ACHN (cell line): ENCODE results near the gene IZUMO1R.
"Not testable (repeated sequence)": the region's sequence is repeated elsewhere in the genome, so short reads cannot be mapped to it uniquely, and the experiment has no call there.

Source experiments
- DNase-seq: peaks from one replicate; pipeline ENCODE4 v3.0.0-alpha.2; 2015
- in situ Hi-C: cut with HindIII; loops from 2 replicates; pipeline ENCODE4 v1.10.0; 2017; ENCODE audit warnings: low sequenced_read_pairs, low pct_ligation_motif_present, low pct_unique_long_range_greater_than_20kb

IZUMO1R gene

DNA sequence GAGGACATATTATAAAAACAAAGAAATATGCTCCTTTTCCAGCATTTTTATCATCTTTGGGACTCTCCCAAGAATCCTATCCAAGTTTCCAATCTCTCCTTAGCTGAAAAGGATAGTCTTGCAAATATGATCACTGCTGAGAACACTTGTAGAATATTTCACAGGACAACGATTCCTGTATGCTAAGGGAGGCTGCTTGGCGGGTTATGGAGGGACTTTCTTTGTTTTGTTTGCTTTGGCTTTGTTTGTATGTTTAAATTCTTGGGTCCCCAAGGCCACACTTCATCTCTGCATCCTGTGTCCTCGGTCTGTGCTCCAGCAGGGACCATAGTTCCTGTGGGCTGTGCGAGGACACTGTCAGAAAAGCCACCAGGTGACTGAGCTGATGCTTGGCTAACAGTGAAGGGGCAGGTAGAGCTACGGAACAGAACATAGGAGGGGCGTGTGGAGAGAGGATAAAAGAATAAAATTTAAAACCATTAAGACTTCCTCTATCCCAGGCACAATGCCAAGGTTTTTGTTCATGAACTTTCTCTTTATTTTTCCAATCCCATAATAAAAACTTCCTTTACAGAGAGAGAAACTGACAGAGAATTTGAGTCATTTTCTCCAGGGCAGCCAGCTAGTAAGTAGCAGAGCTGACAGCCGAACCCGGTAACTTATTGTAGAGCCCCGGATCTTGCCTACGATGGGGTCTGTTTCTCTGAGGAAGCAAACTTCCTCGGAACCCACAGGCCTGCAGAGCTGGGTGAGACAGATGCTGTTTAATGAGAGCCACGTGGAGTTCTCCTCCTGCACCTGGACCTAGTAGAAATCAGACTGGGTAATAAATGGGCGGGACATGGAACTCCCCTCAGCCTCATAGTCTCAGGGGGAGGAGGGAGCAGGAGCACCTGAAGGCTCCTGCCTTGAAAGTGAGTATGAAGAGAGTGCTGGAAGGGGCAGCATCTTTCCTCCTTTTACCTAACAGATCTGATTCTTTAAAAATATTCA is at the start of gene IZUMO1R:
Gene IZUMO1R (plus strand): TSS at position 615 of the 993 bp plus-strand sequence. CDS start 1,057 bp downstream, outside the sequence.
- DNase-seq, result no peak
- in situ Hi-C loops, result no loop called here

DNA sequence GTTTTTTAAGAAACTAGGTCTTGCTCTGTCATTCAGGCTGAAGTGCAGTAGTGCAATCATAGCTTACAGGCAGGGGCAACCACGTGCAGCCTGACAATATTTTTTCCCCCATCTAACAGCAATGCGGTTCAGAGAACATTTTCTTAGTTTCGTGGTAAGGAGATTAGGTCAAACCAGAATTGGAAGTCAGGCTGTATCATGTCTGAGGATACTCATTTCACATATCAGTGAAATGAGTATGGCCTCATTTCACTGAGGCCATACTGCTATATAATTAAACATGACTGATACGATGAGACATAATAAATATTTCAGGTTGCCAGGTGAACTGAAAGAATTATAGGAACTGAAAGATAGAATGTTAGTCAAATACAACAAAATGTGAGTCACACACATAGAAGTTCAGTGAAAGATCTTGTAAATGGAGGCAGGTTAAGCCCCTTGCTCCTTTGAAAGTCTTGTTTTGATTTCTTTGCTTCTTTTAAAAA is 32.5 kb upstream of the IZUMO1R start:
- in situ Hi-C loops, result no loop called here
- no peak for DNase-seq

DNA sequence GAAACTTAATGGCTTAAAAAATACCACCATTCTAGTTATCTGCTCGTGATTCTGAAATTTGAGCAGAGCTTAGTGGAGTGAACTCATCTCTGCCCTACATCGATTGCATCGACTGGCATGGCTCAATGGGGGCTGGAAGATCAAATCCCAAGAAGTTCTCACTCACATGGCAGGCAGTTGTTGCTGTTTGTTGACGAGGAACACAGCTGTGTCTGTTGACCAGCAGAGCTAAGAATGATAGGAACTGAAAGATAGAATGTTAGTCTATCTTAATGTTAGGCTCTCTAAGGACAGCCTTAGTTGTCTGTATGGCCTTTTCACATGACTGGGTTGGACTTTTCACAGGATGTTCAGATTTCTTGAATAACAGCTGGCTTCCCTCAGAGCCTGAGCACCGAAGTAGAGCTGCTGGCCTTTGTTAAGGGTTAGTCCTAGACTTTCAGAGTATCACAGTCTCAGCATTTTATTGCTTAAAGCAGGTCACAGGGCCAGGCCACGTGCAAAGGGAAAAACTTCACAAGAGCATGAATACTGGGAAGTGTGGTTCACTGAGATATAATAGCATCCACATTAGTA is 31.6 kb upstream of the IZUMO1R start:
- in situ Hi-C loops, result no loop called here
- DNase-seq, result no peak

DNA sequence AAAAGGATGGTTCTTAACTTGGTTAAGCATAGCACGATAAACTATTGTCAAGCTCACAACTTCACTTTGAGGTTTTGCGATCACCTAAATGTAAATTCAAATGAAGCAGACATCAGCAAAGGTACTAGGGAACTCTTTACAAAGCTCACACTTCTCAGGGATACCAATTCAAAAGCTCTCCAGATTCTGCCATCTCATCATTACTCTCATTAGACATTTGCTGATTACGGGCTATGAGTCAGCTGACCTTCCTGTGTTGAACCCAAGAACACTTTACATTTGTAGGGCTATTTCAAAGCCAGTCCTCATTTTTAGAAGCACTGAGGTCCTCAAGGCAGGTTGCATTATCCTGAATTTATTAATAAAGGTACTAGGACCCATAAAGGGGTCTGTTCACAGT is 28.4 kb upstream of the IZUMO1R start:
- in situ Hi-C loops, result no loop called here
- DNase-seq, result no peak

DNA sequence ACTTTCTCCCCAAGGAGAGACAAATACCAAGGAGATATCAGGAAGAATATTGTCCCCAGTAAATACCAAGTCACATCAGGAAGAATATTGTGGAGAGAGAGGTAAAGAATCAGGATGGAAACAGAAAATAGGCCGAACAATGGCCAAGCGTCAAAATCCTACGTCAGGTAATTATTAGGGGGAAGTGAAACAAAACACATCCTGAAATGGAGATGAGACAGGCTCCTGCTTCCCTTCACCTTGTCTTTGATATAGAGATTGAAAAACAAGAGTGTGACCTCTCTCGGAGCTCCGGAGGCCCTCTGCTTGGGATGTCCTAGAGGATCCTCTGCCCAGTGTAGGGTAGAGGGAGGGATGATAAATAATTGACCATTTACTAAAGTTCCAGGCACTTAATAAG is 27.4 kb upstream of the IZUMO1R start:
- in situ Hi-C loops, result no loop called here
- DNase-seq, result no peak

DNA sequence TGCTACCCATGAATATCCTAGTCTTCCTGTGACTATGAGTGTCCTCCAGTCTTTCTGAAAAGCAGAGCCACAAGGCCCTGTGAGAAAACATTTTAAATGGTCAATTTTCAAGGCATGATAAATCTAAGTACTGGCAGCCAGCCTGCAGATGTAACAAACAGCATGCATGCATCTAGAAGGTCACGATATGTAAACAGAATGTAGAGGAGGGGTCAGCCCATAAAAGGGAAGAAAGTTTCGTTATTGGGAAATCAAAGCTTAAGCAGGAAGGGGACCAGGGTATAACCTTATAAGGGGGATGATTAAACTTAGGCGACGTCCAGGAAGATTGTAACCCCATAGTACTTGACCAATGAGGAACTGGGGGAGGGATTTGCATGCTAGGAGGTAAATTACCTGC is 26.2 kb upstream of the IZUMO1R start:
- DNase-seq, in situ Hi-C loops: not testable (repeated sequence)

DNA sequence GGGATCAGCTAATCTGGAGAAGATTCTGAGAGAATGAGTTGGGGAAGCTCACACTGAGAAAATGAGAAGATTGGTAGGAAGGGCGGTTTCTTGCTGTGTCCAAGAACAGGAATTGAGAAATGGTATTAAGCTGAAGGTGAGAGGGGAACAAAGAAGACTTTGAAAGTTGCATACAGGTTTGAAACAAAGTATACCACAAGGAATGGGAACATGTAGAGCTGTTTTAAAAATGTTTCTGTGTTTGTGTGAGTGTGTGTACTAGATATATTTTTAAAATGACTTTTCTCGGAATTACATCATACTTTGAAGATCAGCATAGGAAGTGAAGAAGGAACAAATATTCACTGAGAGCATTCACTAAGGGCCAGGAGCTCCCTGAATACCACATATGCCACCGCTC is 24.4 kb upstream of the IZUMO1R start:
- in situ Hi-C loops, result no loop called here
- no peak for DNase-seq

DNA sequence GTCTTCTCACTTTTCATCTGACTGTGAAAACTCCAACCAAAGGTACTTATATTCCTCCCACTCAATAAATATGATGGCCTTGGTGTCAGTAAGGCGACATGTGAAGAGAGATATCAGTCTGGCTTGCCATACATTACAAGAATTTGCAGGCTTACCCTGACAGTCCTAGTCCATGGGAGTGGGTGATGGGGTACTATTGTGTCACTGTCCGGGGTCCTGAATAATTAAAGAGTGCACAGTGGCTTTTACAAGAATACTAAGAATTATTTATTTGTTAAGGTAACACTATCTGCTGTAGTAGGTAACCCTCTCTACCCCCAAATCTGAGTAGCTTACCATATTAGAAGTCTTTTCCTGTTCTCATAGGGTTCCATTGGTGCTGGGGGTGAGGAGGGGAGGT is 23.1 kb upstream of the IZUMO1R start:
- no peak for DNase-seq
- in situ Hi-C loops, result no loop called here

DNA sequence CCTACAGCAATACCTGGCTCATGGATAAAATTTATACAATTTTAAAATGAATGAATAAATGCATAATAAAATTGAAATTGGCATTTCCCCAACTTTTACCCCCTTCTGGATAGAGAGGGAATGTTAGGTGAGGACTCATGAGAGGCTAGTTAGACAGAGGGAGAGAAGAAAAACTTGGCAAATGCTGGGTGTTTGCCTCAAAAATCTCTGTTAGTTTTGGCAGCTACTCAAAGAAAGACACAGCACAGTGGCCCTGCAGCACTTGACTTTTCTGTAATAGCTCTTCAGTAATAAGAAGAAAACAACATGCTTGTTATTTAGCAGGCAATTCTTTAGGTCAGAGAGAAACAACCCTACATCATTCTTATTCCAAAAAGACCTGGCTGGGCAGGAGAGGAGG is 20.7 kb upstream of the IZUMO1R start:
- no peak for DNase-seq
- in situ Hi-C loops, result no loop called here

DNA sequence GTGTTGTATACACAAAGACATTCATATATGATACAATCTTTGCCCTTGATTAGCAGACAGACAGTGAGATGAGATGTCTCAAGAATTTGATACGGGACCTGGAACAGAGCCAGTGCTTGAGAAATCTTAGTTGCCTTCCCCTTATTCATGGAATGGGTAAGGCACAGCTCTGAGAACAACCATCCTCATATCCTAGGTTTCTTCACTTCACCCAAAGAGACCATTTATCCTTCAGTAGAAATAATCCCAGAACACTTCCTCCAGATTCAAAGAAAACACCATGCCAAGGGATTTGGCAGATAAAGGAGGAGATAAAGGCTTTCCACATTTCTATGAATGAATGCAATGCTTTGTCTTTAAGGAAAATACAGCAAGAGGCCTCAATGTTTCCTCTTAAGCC is 8.8 kb upstream of the IZUMO1R start:
- DNase-seq, result no peak
- in situ Hi-C loops, result no loop called here

DNA sequence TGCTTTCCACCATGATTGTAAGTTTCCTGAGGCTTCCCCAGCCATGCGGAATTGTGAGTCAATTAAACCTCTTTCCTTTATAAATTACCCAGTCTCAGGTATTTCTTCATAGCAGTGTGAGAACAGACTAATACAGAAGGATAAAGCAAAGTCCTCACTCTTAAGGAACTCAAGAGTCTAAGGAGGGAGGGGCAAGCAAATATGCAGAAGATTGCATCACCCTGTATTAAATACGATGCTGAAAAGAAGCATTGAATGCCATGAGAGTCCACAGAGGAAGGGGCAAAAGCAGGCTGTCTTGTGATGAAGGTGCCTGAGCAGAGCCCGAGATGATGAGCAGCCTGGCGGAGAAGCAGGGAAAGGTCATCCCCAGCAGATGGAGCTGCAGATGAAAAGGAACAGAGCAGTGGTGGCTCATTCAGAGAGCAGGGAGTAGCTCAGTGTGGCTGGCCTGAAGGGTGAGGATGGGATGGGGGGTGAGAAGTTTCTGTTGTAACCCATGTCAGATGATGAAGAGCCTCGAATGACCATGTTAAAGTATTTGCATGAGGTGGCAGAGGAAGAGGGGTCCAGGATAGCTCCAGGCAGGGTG is 6.3 kb upstream of the IZUMO1R start:
- in situ Hi-C loops, result no loop called here
- no peak for DNase-seq

DNA sequence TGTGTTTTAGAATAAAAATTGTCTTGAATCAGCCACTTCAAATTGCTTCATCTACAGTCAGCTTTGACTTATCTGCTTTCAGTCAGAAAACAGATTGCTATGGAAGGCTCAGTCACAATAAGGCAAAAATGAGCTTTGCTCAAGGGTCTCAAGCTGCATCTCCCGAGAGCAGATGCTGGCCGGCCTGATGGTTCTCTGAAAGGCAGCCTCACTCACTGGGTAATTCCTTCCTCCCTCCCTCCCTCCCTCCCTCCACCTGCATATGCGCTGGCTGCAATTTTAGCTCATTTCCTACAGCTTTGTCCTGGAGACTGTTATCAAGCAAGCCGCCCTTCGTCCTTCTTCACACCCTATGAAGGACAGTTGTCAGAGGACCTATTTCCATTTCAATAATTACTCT is 1.6 kb upstream of the IZUMO1R start:
- DNase-seq, result no peak
- in situ Hi-C loops, result no loop called here

DNA sequence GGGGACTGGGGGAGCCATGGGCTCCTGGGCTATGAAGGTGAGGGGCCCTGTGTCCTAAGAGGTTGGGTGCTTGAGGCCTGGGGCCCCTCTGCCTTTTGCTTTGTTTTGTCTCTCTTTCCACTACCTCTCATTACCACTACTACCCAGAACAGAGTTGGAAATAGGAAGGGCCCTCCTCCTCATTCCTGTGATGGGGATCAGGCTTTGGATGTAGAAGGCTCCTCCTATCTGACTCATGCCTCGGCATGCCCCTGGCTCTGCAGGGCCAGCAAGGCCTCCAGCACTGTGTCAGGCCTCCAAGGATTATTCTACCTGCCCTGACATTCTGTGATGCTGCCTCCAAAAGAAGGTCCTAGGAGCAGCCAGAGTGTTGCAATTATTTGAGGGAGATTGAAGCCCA is 766 bp downstream of the IZUMO1R start:
- DNase-seq, result no peak
- in situ Hi-C loops, result no loop called here

DNA sequence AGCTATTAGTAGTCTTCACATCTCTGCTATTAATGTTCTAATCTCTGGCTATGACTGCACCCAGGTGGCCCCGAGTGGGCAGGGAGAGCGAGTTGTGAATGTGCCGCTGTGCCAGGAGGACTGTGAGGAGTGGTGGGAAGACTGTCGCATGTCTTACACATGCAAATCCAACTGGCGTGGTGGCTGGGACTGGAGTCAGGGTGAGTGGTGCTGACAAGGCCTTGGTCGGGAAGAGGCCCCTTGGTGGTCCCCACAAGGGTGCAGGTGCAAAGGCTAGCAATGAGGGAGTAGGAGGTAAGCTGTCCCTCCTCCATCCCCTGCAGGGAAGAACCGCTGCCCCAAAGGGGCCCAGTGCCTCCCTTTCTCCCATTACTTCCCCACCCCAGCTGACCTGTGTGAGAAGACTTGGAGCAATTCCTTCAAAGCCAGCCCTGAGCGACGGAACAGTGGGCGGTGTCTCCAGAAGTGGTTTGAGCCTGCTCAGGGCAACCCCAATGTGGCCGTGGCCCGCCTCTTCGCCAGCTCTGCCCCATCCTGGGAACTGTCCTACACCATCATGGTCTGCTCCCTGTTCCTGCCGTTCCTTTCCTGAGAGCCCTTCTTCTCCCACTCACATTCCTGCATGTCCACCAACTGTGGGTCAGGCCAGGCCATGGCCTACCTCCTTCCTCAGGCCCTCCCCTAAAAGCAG is 2.9 kb downstream of the IZUMO1R start:
- in situ Hi-C loops, result no loop called here
- no peak for DNase-seq

DNA sequence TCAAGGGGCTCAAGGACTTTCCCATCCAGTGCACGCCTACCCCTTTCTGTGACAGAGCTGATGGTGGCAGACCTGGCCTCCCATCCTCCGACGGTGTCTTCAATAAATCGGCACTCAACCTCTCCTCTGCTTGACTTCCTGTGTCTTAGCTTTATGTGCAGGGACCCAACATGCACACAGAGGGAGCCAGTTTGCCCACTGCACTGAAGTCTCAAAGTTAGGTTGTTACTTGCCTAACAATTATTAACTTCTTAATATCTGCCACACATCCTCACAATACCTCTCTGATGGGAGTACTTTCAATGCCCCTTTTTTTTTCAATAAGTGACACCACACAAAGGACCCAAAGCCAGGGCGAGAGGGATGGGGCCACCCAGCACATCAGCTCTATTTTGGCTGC is 3.6 kb downstream of the IZUMO1R start:
- peak; percentile 8 for DNase-seq

DNA sequence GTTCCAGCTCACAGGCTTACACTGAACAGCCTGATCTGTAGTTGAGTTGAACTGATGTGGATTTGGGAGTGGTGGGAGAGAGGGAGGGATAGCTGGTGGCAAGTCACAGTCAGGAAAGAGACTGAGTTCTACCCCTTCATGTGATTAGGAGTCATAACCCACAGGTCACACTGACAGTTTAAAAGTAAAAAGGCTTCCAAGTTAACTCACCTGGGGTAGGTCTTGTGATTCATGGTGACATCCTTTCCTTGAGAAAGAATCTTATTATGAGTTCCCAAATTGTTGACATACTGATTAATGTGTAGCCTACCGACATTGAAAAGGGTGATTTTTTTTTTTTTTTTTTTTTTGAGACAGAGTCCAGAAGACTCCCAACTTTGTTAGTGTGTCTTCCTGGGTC is 5.4 kb downstream of the IZUMO1R start:
- no peak for DNase-seq
- in situ Hi-C loops, result no loop called here

More for the DNA sequence above, 3.6 kb downstream of the IZUMO1R start:
- in situ Hi-C loops, result no loop called here

DNA sequence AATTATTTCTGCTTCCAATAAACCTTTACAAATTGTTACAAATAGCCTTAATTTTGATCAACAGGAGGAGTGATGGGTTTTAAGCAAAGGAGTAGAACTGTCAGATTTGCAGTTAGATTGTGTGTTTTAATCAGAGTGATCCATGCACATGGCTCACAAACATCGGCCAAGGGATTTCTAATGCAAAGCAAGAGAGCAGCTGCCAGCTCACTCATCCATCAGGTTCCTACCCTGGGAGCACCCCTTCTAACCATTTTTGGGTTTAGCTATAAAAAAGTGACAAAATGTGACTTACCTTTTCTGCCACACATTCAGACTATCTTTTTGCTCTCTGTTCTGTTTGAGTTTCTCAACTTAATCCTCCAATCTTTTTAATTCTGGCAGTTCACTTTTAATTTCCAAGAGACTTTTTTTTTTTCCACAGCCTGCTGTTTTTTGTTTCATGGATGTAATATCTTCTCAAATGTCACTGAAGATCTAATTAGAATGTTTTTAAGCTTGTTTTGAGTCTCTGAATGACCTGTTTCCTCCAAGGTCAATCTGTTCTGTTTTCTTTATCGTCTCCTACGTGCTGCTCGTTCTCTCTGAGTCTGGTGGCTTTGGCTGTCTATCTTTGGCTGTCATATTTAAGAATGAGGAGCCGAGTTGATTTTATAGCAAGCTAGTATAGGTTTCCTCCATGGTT is 6.0 kb downstream of the IZUMO1R start:
- DNase-seq, result no peak
- in situ Hi-C loops, result no loop called here

DNA sequence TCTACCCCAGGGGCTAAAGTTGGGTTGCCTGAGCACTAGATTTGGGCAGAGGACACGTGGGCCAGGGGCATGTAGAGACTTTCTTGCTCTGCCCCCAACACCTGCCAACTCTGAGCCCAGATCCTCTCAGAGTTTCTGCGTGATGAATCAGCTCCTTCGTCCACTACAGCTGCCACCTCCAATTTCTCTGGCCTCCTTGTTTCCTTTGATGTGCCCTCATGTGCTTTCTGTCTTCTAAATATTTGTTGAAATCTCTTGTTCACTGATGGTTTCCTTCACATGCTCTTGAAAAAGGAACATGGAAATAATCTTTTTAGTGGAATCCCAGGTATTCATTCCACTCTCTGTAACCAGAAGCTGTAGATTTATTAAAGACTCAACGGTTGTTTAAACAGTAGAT is 8.0 kb downstream of the IZUMO1R start:
- DNase-seq, result no peak
- in situ Hi-C loops, result no loop called here
